Immature natural killer cell (primary cell): ENCODE results near the gene FOS. TPM values are rescaled to one million over a fixed set of nuclear protein-coding genes. Genes with fewer than 3 reads are reported as not detected.

Experiments
- DNase-seq, 3 donors: peaks; one replicate each; pipeline ENCODE4 v3.0.0; 2022; ENCODE audit warnings: mixed read lengths in 1 of 3
- H3K27ac Mint-ChIP-seq, 6 donors: one replicate each; pipeline ENCODE4 v1.8.0; 2020; ENCODE audit warnings: mixed read lengths in 6 of 6, mild to moderate bottlenecking in 5 of 6, inconsistent platforms in 4 of 6, moderate library complexity in 3 of 6
- H3K27me3 Mint-ChIP-seq, 3 donors: one replicate each; pipeline ENCODE4 v1.8.0; 2020 to 2021; ENCODE audit warnings: low read depth in 3 of 3, mild to moderate bottlenecking in 3 of 3, mixed read lengths in 3 of 3, moderate library complexity in 3 of 3, inconsistent platforms in 1 of 3
- H3K36me3 Mint-ChIP-seq, 3 donors: one replicate each; pipeline ENCODE4 v1.8.0; 2020; ENCODE audit warnings: mixed read lengths in 3 of 3, inconsistent platforms in 2 of 3, mild to moderate bottlenecking in 2 of 3
- H3K4me1 Mint-ChIP-seq, 2 donors: one replicate each; pipeline ENCODE4 v1.8.0; 2020; ENCODE audit warnings: inconsistent platforms in 2 of 2, mild to moderate bottlenecking in 2 of 2, mixed read lengths in 2 of 2, moderate library complexity in 1 of 2
- H3K4me3 Mint-ChIP-seq, 5 donors: one replicate each; pipeline ENCODE4 v1.8.0; 2020; ENCODE audit warnings: mild to moderate bottlenecking in 5 of 5, mixed read lengths in 5 of 5, inconsistent platforms in 3 of 5, moderate library complexity in 3 of 5
- H3K9me3 Mint-ChIP-seq, 6 donors: one replicate each; pipeline ENCODE4 v1.8.0; 2020; ENCODE audit warnings: mild to moderate bottlenecking in 6 of 6, mixed read lengths in 6 of 6, inconsistent platforms in 4 of 6, moderate library complexity in 3 of 6
- polyA plus RNA-seq, 3 donors: library from polyadenylated mRNA; unstranded; fragments of 300-500 nt; fragmentation: Illumina TruSeq; gene quantifications; one replicate each; pipeline ENCODE4 v1.2.3, GENCODE V29; 2021

The FOS gene
- polyA plus RNA-seq, 3 donors from 2014 or later, result 525 to 765 (median 608) TPM

DNA sequence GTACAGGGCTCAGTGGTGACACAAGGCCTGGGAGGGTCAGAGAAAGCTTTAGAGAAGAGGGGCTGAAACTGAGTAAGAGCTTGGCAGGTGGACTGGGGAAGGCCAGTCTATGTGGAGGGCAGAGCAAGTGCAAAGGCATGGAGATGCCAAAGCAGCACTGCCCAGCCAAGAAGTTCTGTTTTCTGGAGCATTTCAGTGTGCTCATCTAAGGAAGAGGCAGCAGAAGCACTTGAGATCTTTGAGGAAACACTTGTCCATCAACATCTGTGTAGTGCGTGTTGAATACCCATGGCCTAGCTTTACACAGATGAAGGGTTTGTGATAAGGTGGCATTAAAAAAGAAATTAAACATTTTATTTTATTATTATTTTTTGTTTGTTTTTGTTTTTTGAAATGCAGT, 52.8 kb downstream of the FOS start:
- DNase-seq, result no peak
- H3K27ac Mint-ChIP-seq, result peak overlapping the region in 1 of 6 donors; percentile 4
- H3K9me3 Mint-ChIP-seq, result no peaks in the 10 kb centered on the region
- peaks cover 3 to 12% (median 8%) of the 10 kb centered on the region in 3 donors for H3K27me3 Mint-ChIP-seq
- no peaks in the 10 kb centered on the region for H3K36me3 Mint-ChIP-seq
- no peak overlapping the region for H3K4me3 Mint-ChIP-seq
- H3K4me1 Mint-ChIP-seq, result peaks cover 26 to 32% of the 10 kb centered on the region in 2 donors

Other genes starting within 250 kb of the FOS start
- gene MLH3, start 227.4 kb upstream of the FOS start, polyA plus RNA-seq, result 10 to 100 TPM in 1 of 3 donors, 1 to 10 TPM in 1, under 1 TPM in 1; 0.38 to 12.9 (median 6.3) TPM
- 10 to 100 TPM; 14.1 to 19.6 (median 15.4) TPM for gene ACYP1, start 214.8 kb upstream of the FOS start, polyA plus RNA-seq
- under 1 TPM in 1 of 3 donors, not detected in 2; 0.58 TPM for gene ZC2HC1C, start 209.2 kb upstream of the FOS start, polyA plus RNA-seq
- gene NEK9, start 151.8 kb upstream of the FOS start, polyA plus RNA-seq, result 10 to 100 TPM; 10.4 to 15.2 (median 12.4) TPM
- 100 to 1,000 TPM; 379 to 442 (median 439) TPM for gene TMED10, start 102.2 kb upstream of the FOS start, polyA plus RNA-seq
- under 1 TPM in 1 of 3 donors, not detected in 2; 0.47 TPM for gene JDP2, start 149.2 kb downstream of the FOS start, polyA plus RNA-seq
- gene BATF, start 243.6 kb downstream of the FOS start, polyA plus RNA-seq, result 10 to 100 TPM; 61.7 to 97.4 (median 95.6) TPM